ENCODE results near the gene GUCY2C.

GUCY2C gene

GRCh38 chr12:14570231-14570630 is 126.2 kb downstream of the GUCY2C start:
- no peak for DNase-seq (ENCODE audit: low spot score)

DNA sequence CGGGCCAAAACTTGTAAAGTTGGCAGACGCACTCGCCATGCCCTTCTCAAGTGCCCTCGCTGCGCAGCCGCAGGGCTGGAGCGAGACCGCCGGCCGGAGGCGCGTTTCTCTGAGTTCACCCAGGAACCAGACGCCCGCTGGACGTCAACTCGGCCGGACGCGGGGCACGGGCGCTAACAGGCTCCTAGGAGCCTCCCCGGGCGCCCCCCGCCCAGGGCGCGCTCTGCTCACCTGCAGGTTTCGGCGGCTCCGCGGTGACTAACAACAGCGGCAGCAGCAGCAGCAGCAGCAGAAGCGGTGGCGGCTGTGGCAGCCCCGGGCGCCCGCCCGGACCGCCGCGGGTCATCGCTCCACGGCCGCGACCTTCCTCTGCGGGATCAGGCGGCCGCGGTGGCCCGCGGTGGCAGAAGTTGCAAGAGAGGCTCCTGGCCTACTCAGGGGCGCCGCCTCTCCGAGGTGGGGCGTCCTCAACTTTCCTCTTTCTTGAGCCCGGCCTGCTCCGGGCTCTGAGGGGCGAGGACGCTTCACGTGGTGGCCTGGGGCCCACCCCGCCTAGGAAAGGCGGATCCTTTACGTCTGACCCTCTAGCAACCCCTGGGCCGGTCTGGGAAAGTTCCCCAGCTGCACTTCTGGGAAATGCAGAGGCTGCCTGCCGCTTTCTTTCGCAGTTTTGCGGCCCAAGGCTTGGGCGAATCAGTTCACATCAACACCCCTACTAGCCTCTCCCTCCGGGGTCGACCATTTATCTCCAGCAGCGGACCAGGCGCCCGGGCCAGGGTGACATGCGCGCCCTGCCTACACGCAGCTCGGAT is 128.8 kb downstream of the GUCY2C start, which contains the start of gene PLBD1:
Gene PLBD1, minus strand, starts transcription at position 533 of the 812 bp plus-strand sequence. Its CDS starts 187 bp downstream, at position 346.
- DNase-seq (ENCODE audit: low spot score), result no peak

- no peak for DNase-seq (ENCODE audit: low spot score)
Observed at GRCh38 chr12:14564336-14564959, 132.0 kb downstream of the GUCY2C start.

- no peak for DNase-seq (ENCODE audit: low spot score)
Observed at GRCh38 chr12:14563046-14563445, 133.4 kb downstream of the GUCY2C start.
